ENCODE measurements around the gene TFPI.
"Not testable (repeated sequence)": the region's sequence is repeated elsewhere in the genome, so short reads cannot be mapped to it uniquely, and the experiment has no call there.

Gene TFPI

DNA sequence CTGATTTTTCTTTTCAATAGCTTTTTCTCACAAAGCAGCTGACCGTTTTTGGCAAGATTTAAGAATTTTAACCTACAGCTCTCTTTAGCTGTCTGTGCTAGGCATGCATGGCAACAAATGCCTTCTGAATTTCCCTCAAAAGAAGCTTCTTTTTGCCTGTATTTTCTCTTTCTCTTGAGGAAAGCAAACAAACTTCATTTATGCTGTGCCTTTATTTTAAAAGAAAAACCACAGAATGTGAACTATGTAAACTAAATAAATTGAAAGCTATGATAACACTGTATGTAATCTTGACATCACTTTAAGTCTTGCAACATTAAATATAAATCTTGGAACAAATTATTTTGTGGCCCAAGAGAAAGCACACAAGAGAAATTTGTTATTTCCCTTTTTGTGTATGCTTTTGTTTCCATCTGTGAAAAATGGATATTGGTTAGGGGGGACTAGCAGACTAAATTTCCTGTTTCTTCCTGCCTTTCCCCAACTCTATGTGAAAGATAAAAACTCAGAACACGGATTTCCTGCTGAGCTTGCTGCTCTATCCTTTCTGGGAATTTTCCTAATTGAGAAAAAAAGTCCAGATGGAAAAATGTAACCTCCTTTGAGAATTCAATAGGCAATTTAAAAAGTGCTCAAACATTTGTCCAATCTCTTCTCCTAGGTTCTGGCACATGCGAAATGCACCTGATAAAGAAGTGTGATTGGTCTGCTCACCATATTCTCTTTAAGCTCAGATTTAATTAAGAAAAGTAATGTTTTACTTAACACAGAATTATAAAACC is 20.9 kb upstream of the TFPI start:
- Histone ChIP-seq H3K4me3 (ENCODE audit: low read length) (peak overlapping the region; percentile 26), H3K9ac (ENCODE audit: low read length) (peak overlapping the region; percentile 42), H3K9me3 (ENCODE audit: control insufficient read depth, low read length) (no peaks in the 10 kb centered on the region), H3K27me3 (replicated peaks; ENCODE audit: control insufficient read depth, insufficient read depth, low read length) (no peaks in the 10 kb centered on the region), H3K4me1 (ENCODE audit: control insufficient read depth, insufficient read depth, low read length) (peaks cover 15% of the 10 kb centered on the region), H3K36me3 (ENCODE audit: control insufficient read depth, insufficient read depth, low read length, severe bottlenecking) (no peaks in the 10 kb centered on the region)
- DNase-seq (ENCODE audit: low read depth) = peak; percentile 83

DNA sequence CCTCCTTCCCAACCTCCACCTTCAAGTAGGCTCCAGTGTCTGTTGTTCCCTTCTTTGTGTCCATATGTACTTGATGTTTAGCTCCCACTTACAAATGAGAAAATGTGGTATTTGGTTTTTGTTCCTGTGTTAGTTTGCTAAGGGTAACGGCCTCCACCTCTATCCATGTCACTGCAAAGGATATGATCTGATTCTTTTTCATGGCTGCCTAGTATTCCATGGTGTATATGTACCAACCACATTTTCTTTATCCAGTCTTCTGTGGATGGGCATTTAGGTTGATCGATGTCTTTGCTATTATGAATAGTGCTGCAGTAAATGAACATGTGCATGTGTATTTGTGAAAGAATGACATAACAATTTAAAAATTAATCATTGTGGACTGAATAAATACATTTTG is 19.5 kb upstream of the TFPI start:
- Histone ChIP-seq H3K27me3 (replicated peaks; ENCODE audit: control insufficient read depth, insufficient read depth, low read length) (no peaks in the 10 kb centered on the region), H3K9ac (ENCODE audit: low read length) (no peak overlapping the region)

DNA sequence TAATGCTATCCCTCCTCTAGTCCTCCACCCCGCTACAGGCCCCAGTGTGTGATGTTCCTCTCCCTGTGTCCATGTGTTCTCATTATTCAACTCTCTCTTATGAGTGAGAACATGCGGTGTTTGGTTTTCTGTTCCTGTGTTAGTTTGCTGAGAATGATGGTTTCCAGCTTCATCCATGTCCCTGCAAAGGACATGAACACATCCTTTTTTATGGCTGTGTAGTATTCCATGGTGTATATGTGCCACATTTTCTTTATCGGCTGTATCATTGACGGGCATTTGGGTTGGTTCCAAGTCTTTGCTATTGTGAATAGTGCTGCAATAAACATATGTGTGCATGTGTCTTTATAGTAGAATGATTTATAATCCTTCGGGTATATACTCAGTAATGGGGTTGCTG is 17.8 kb upstream of the TFPI start:
- not testable (repeated sequence) for DNase-seq (ENCODE audit: low read depth); H3K27me3 ChIP-seq (replicated peaks; ENCODE audit: control insufficient read depth, insufficient read depth, low read length); H3K9ac ChIP-seq (ENCODE audit: low read length); H3K9me3 ChIP-seq (ENCODE audit: control insufficient read depth, low read length); H3K36me3 ChIP-seq (ENCODE audit: control insufficient read depth, insufficient read depth, low read length, severe bottlenecking); H3K4me3 ChIP-seq (ENCODE audit: low read length)
- peaks cover 15% of the 10 kb centered on the region for H3K4me1 ChIP-seq (ENCODE audit: control insufficient read depth, insufficient read depth, low read length)

More for the DNA sequence above, 19.5 kb upstream of the TFPI start:
- Histone ChIP-seq H3K9me3 (ENCODE audit: control insufficient read depth, low read length) (no peaks in the 10 kb centered on the region), H3K4me3 (ENCODE audit: low read length) (no peak overlapping the region), H3K36me3 (ENCODE audit: control insufficient read depth, insufficient read depth, low read length, severe bottlenecking) (no peaks in the 10 kb centered on the region), H3K4me1 (ENCODE audit: control insufficient read depth, insufficient read depth, low read length) (peaks cover 15% of the 10 kb centered on the region)
- no peak for DNase-seq (ENCODE audit: low read depth)

DNA sequence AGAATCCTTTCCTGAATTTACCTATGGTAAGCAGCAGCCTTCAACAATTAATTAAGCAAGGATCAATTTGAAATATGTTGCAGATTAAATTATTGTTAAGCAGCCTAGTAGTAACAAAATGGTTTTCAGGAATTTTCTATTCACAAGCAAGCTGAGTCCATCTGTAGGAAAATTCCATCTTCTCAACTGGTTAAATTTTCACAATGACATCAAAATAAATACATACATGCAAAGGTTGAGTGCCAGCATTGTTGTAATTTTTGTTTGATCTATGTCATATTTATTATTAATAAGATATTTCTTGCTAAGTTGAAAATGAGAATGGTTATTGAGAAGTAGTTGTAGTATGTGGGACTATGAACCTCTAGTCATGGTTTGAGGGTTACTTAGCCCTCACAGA is 15.3 kb upstream of the TFPI start:
- Histone ChIP-seq H3K36me3 (ENCODE audit: control insufficient read depth, insufficient read depth, low read length, severe bottlenecking) (no peaks in the 10 kb centered on the region), H3K27me3 (replicated peaks; ENCODE audit: control insufficient read depth, insufficient read depth, low read length) (no peaks in the 10 kb centered on the region), H3K9me3 (ENCODE audit: control insufficient read depth, low read length) (no peaks in the 10 kb centered on the region), H3K9ac (ENCODE audit: low read length) (no peak overlapping the region), H3K4me3 (ENCODE audit: low read length) (no peak overlapping the region), H3K4me1 (ENCODE audit: control insufficient read depth, insufficient read depth, low read length) (peaks cover 1% of the 10 kb centered on the region)
- no peak for DNase-seq (ENCODE audit: low read depth)

DNA sequence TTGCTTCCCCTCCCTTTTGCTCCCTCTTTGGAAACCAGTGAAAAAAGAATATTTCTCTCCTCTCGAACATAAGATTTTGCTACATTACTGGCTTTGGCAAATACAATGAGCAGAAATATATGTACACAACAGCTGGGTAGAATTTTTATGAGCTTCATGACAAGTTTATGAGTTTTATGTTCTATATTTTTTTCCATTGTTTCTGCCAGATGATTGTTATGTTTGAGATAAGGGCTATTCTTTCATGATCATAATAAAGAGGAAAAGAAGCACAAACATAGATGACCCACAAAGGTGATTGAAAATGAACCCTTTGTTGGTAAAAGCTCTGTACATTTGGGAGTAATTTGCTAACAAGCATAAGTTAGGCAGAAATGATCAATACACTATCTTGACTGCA is 14.8 kb upstream of the TFPI start:
- no peaks in the 10 kb centered on the region for H3K4me1 ChIP-seq (ENCODE audit: control insufficient read depth, insufficient read depth, low read length)
- DNase-seq (ENCODE audit: low read depth) = no peak
- no peaks in the 10 kb centered on the region for H3K36me3 ChIP-seq (ENCODE audit: control insufficient read depth, insufficient read depth, low read length, severe bottlenecking)
- H3K4me3 ChIP-seq (ENCODE audit: low read length) = no peak overlapping the region
- no peaks in the 10 kb centered on the region for H3K9me3 ChIP-seq (ENCODE audit: control insufficient read depth, low read length)
- H3K27me3 ChIP-seq (replicated peaks; ENCODE audit: control insufficient read depth, insufficient read depth, low read length) = no peaks in the 10 kb centered on the region
- no peak overlapping the region for H3K9ac ChIP-seq (ENCODE audit: low read length)

DNA sequence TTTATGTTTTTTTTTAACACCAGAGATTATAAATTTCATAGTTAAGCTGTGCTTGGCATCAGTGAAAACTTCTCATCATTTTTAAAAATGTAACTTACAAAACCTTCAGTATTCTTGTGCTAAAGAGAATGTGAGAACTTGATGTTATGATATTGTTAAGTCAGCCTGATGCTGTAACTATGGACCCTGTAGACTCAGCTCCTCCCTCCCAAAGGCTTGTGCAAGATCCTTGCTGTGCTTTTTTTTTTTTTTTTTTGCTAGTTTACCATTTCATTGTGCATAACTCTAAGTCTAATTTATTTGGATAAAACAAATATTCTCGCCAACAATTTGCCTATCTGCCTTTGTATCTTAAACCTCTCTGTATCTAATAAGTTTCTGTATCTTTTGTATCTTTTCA is 12.9 kb upstream of the TFPI start:
- peak; percentile 85 for DNase-seq (ENCODE audit: low read depth)
- Histone ChIP-seq H3K4me1 (ENCODE audit: control insufficient read depth, insufficient read depth, low read length) (no peaks in the 10 kb centered on the region), H3K27me3 (replicated peaks; ENCODE audit: control insufficient read depth, insufficient read depth, low read length) (no peaks in the 10 kb centered on the region), H3K4me3 (ENCODE audit: low read length) (no peak overlapping the region), H3K36me3 (ENCODE audit: control insufficient read depth, insufficient read depth, low read length, severe bottlenecking) (no peaks in the 10 kb centered on the region), H3K9ac (ENCODE audit: low read length) (no peak overlapping the region), H3K9me3 (ENCODE audit: control insufficient read depth, low read length) (no peaks in the 10 kb centered on the region)

DNA sequence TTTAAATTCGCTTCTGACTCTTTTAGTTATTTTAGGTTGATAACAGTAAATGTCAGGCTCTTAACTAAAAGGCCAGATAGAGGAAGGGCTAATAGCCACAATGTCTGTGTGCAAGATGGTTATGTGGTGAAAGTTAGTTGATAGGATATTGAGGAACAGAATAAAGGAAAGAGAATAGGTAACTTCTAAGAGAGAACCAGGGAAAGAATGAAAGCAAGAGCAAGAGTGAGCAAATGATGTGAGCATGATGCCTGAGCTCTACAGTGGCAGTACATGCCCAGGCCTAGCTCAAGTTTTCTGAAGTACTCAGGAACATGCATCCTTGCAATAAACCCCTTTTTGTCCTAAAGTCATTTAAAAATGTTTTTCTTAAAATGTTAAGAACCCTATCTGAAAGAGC is 12.5 kb upstream of the TFPI start:
- no peak overlapping the region for H3K4me3 ChIP-seq (ENCODE audit: low read length)
- H3K36me3 ChIP-seq (ENCODE audit: control insufficient read depth, insufficient read depth, low read length, severe bottlenecking) = no peaks in the 10 kb centered on the region
- H3K4me1 ChIP-seq (ENCODE audit: control insufficient read depth, insufficient read depth, low read length) = no peaks in the 10 kb centered on the region
- no peaks in the 10 kb centered on the region for H3K9me3 ChIP-seq (ENCODE audit: control insufficient read depth, low read length)
- H3K9ac ChIP-seq (ENCODE audit: low read length) = no peak overlapping the region
- no peaks in the 10 kb centered on the region for H3K27me3 ChIP-seq (replicated peaks; ENCODE audit: control insufficient read depth, insufficient read depth, low read length)
- no peak for DNase-seq (ENCODE audit: low read depth)

DNA sequence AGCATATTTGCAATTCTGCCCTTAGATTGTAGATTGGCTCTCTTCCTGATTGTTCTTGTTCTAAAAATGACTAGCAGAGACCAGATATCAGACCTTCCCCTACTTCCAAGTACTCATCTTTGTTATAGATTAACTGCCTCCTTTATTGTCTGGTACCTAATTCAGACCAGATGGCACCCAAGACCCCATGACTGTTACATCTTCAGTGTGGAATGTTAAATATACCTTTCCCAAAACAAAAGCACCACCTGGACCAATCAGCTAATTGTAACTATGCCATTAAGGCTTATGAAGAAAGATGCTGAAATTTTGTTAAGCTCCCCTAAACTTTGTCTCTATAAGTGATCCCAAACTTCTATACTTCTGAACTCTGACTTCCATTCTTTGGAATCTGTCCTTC is 12.0 kb upstream of the TFPI start:
- no peaks in the 10 kb centered on the region for H3K9me3 ChIP-seq (ENCODE audit: control insufficient read depth, low read length)
- no peaks in the 10 kb centered on the region for H3K27me3 ChIP-seq (replicated peaks; ENCODE audit: control insufficient read depth, insufficient read depth, low read length)
- no peaks in the 10 kb centered on the region for H3K36me3 ChIP-seq (ENCODE audit: control insufficient read depth, insufficient read depth, low read length, severe bottlenecking)
- no peak overlapping the region for H3K9ac ChIP-seq (ENCODE audit: low read length)
- no peak for DNase-seq (ENCODE audit: low read depth)
- H3K4me3 ChIP-seq (ENCODE audit: low read length) = no peak overlapping the region
- no peaks in the 10 kb centered on the region for H3K4me1 ChIP-seq (ENCODE audit: control insufficient read depth, insufficient read depth, low read length)

DNA sequence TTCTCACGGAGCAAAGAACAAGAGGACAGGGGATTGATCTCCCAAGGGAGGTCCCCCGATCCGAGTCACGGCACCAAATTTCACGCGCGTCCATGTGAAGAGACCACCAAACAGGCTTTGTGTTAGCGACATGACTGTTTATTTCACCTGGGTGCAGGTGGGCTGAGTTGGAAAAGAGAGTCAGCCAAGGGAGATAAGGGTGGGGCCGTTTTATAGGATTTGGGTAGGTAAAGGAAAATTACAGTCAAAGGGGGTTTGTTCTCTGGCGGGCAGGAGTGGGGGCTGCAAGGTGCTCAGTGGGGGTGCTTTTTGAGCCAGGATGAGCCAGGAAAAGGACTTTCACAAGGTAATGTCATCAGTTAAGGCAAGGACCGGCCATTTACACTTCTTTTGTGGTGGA is 11.4 kb upstream of the TFPI start:
- H3K9me3 ChIP-seq (ENCODE audit: control insufficient read depth, low read length); H3K4me1 ChIP-seq (ENCODE audit: control insufficient read depth, insufficient read depth, low read length); H3K4me3 ChIP-seq (ENCODE audit: low read length); H3K27me3 ChIP-seq (replicated peaks; ENCODE audit: control insufficient read depth, insufficient read depth, low read length); H3K36me3 ChIP-seq (ENCODE audit: control insufficient read depth, insufficient read depth, low read length, severe bottlenecking); DNase-seq (ENCODE audit: low read depth); H3K9ac ChIP-seq (ENCODE audit: low read length): not testable (repeated sequence)

DNA sequence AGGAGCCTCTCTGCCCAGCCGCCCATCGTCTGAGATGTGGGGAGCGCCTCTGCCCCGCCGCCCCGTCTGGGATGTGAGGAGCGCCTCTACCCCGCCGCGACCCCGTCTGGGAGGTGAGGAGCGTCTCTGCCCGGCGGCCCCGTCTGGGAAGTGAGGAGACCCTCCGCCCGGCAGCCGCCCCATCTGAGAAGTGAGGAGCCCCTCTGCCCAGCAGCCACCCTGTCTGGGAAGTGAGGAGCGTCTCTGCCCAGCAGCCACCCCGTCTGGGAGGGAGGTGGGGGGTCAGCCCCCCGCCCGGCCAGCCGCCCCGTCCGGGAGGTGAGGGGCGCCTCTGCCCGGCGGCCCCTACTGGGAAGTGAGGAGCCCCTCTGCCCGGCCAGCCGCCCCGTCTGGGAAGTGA is 2.3 kb upstream of the TFPI start:
- not testable (repeated sequence) for H3K36me3 ChIP-seq (ENCODE audit: control insufficient read depth, insufficient read depth, low read length, severe bottlenecking); H3K9ac ChIP-seq (ENCODE audit: low read length); DNase-seq (ENCODE audit: low read depth); H3K9me3 ChIP-seq (ENCODE audit: control insufficient read depth, low read length); H3K4me3 ChIP-seq (ENCODE audit: low read length); H3K27me3 ChIP-seq (replicated peaks; ENCODE audit: control insufficient read depth, insufficient read depth, low read length)
- peaks cover 10% of the 10 kb centered on the region for H3K4me1 ChIP-seq (ENCODE audit: control insufficient read depth, insufficient read depth, low read length)

DNA sequence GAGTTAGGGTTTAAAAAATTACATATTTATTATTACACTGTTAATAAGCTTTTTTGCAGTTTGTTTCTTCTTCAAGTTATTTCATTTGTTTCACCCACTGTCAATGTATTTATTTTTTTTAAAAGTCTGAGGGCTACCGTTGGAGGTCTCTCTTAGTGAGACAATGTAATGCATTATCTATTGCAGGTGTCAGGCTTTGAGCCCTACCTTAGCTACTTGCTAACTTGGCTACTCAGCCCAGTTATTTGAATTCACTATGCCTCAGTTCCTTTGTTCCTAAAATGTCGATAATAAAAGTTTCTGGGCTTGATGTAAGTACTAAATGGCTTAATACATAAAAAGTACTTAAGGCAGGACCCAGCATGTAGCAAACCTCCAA is 458 bp upstream of the TFPI start:
- Histone ChIP-seq H3K4me3 (ENCODE audit: low read length) (peak overlapping the region; percentile 99), H3K4me1 (ENCODE audit: control insufficient read depth, insufficient read depth, low read length) (peaks cover 27% of the 10 kb centered on the region), H3K36me3 (ENCODE audit: control insufficient read depth, insufficient read depth, low read length, severe bottlenecking) (no peaks in the 10 kb centered on the region), H3K27me3 (replicated peaks; ENCODE audit: control insufficient read depth, insufficient read depth, low read length) (no peaks in the 10 kb centered on the region), H3K9me3 (ENCODE audit: control insufficient read depth, low read length) (no peaks in the 10 kb centered on the region), H3K9ac (ENCODE audit: low read length) (peak overlapping the region; percentile 97)
- no peak for DNase-seq (ENCODE audit: low read depth)
